ENCODE results near the gene EML6.
"Not testable (repeated sequence)": the region's sequence is repeated elsewhere in the genome, so short reads cannot be mapped to it uniquely, and the experiment has no call there.

GRCh38 chr2:54698926-54699325 lies 24.5 kb upstream of the EML6 start:
- TF ChIP-seq CTCF (conservative IDR thresholded peaks at IDR 0.05; ENCODE audit: low read depth, low read length); EZH2 (IDR thresholded peaks at IDR 0.05; ENCODE audit: low read length, unreplicated experiment); EZH2phosphoT487 (IDR thresholded peaks at IDR 0.05; ENCODE audit: borderline replicate concordance, low read length): not testable (repeated sequence)
